Suprapubic skin (tissue), 4 donors: Measurements from ENCODE around the gene DLG1. TPM values are rescaled to one million over a fixed set of nuclear protein-coding genes. Genes with fewer than 3 reads are reported as not detected.

Source experiments
- DNase-seq, 2 donors: peaks; one replicate each; pipeline ENCODE4 v3.0.0-alpha.2; 2019; ENCODE audit warnings: low spot score in 2 of 2
- H3K27ac ChIP-seq: fragments of 200-600 bp; sonication (generic); one replicate; pipeline ENCODE4 v1.5.1; 2019
- H3K27me3 ChIP-seq: fragments of 200-600 bp; sonication (generic); one replicate; pipeline ENCODE4 v1.5.1; 2019
- H3K36me3 ChIP-seq: fragments of 200-600 bp; sonication (generic); one replicate; pipeline ENCODE4 v1.5.1; 2019
- H3K4me1 ChIP-seq: fragments of 200-600 bp; sonication (generic); one replicate; pipeline ENCODE4 v1.5.1; 2019
- H3K4me3 ChIP-seq: fragments of 200-600 bp; sonication (generic); one replicate; pipeline ENCODE4 v1.5.1; 2019; ENCODE audit warnings: mild to moderate bottlenecking
- H3K9me3 ChIP-seq: fragments of 200-600 bp; sonication (generic); one replicate; pipeline ENCODE4 v1.5.1; 2019
- CTCF ChIP-seq, 2 donors: fragments of 200-600 bp in 1 of 2; fragments of 450-650 bp in 1 of 2; sonication (generic) in 1 of 2; IDR thresholded peaks; one replicate each; pipeline ENCODE4 v1.5.1; 2016 to 2019; ENCODE audit warnings: antibody characterized with exemption in 2 of 2, mild to moderate bottlenecking in 1 of 2, moderate library complexity in 1 of 2
- EP300 ChIP-seq: sonication (generic); formaldehyde crosslinking; IDR thresholded peaks from one replicate; pipeline ENCODE4 v1.6.1; 2017; ENCODE audit warnings: antibody characterized with exemption
- POLR2A ChIP-seq, 2 donors: fragments of 450-650 bp; IDR thresholded peaks; one replicate each; pipeline ENCODE4 v1.6.1; 2017; ENCODE audit warnings: antibody characterized with exemption in 2 of 2, mild to moderate bottlenecking in 2 of 2, moderate library complexity in 2 of 2
- POLR2AphosphoS5 ChIP-seq, 3 donors: sonication (generic); formaldehyde crosslinking; IDR thresholded peaks; one replicate each; pipeline ENCODE4 v1.6.1; 2017; ENCODE audit warnings: antibody characterized with exemption in 3 of 3
- WGBS: methylation state at CpG from one replicate; pipeline ENCODE4 v1.1.5; 2018; 5-methylcytosine and 5-hydroxymethylcytosine counted together
- total RNA-seq, 4 donors: library from RNA; depleted of rRNA; stranded (reverse); fragments of >200 nt; gene quantifications; one replicate each; pipeline ENCODE4 v1.1.0, GENCODE V29; 2016

DLG1 gene
- total RNA-seq, 4 donors from 2014 or later, result 86.2 to 140 (median 103) TPM

- no peaks in the 10 kb centered on the region for H3K27me3 ChIP-seq
- no peak for TF ChIP-seq EP300
- no peak for TF ChIP-seq POLR2AphosphoS5 (IDR thresholded peaks at IDR 0.05)
- TF ChIP-seq CTCF (IDR thresholded peaks at IDR 0.05), result no peak
- no peak for TF ChIP-seq POLR2A (IDR thresholded peaks at IDR 0.05)
- peaks cover 5% of the 10 kb centered on the region for H3K4me1 ChIP-seq
- H3K27ac ChIP-seq, result no peak overlapping the region
- H3K36me3 ChIP-seq, result peaks cover 3% of the 10 kb centered on the region
- H3K4me3 ChIP-seq, result no peak overlapping the region
- no peak for DNase-seq
- 95% methylated on average over 4 of the region's 4 CpGs for WGBS
- peaks cover 2% of the 10 kb centered on the region for H3K9me3 ChIP-seq
Measured at GRCh38 chr3:197237897-197238296, 60.5 kb downstream of the DLG1 start.

GRCh38 chr3:197236362-197236761 lies 62.0 kb downstream of the DLG1 start:
- WGBS, result 96% methylated on average over 4 of the region's 4 CpGs
- DNase-seq, result no peak
- TF ChIP-seq EP300 (no peak), POLR2A (IDR thresholded peaks at IDR 0.05) (no peak), CTCF (IDR thresholded peaks at IDR 0.05) (no peak), POLR2AphosphoS5 (IDR thresholded peaks at IDR 0.05) (no peak)
- Histone ChIP-seq H3K27ac (no peak overlapping the region), H3K36me3 (peaks cover 3% of the 10 kb centered on the region), H3K4me3 (no peak overlapping the region), H3K9me3 (no peaks in the 10 kb centered on the region), H3K4me1 (peaks cover 5% of the 10 kb centered on the region), H3K27me3 (no peaks in the 10 kb centered on the region)

- WGBS, result 69% methylated on average over 4 of the region's 4 CpGs
- peaks cover 3% of the 10 kb centered on the region for H3K36me3 ChIP-seq
- TF ChIP-seq POLR2A (IDR thresholded peaks at IDR 0.05), result no peak
- no peak for TF ChIP-seq POLR2AphosphoS5 (IDR thresholded peaks at IDR 0.05)
- TF ChIP-seq EP300, result no peak
- H3K4me1 ChIP-seq, result peaks cover 5% of the 10 kb centered on the region
- no peak overlapping the region for H3K27ac ChIP-seq
- no peaks in the 10 kb centered on the region for H3K9me3 ChIP-seq
- no peak for DNase-seq
- H3K27me3 ChIP-seq, result no peaks in the 10 kb centered on the region
- no peak overlapping the region for H3K4me3 ChIP-seq
Measured at GRCh38 chr3:197234947-197235914, 63.2 kb downstream of the DLG1 start.

- H3K4me1 ChIP-seq, result peaks cover 4% of the 10 kb centered on the region
- peaks cover 3% of the 10 kb centered on the region for H3K36me3 ChIP-seq
- TF ChIP-seq POLR2AphosphoS5 (IDR thresholded peaks at IDR 0.05) (no peak), POLR2A (IDR thresholded peaks at IDR 0.05) (no peak), EP300 (no peak), CTCF (IDR thresholded peaks at IDR 0.05) (no peak)
- no peak for DNase-seq
- no peak overlapping the region for H3K27ac ChIP-seq
- no peak overlapping the region for H3K4me3 ChIP-seq
- 96% methylated on average over 7 of the region's 7 CpGs for WGBS
- no peaks in the 10 kb centered on the region for H3K27me3 ChIP-seq
- no peaks in the 10 kb centered on the region for H3K9me3 ChIP-seq
Measured at GRCh38 chr3:197231321-197231720, 67.1 kb downstream of the DLG1 start.

- no peak overlapping the region for H3K4me3 ChIP-seq
- no peaks in the 10 kb centered on the region for H3K9me3 ChIP-seq
- no peak for DNase-seq
- WGBS, result 89% methylated on average over 3 of the region's 3 CpGs
- no peak for TF ChIP-seq POLR2AphosphoS5 (IDR thresholded peaks at IDR 0.05)
- no peak for TF ChIP-seq CTCF (IDR thresholded peaks at IDR 0.05)
- no peak for TF ChIP-seq EP300
- TF ChIP-seq POLR2A (IDR thresholded peaks at IDR 0.05), result no peak
- H3K4me1 ChIP-seq, result peaks cover 4% of the 10 kb centered on the region
- no peaks in the 10 kb centered on the region for H3K36me3 ChIP-seq
- no peaks in the 10 kb centered on the region for H3K27me3 ChIP-seq
- no peak overlapping the region for H3K27ac ChIP-seq
Measured at GRCh38 chr3:197229836-197230235, 68.6 kb downstream of the DLG1 start.
